WTC11 (cell line): ENCODE measurements around the gene ARHGEF38. TPM values are rescaled to one million over a fixed set of nuclear protein-coding genes. Genes with fewer than 3 reads are reported as not detected.

ENCODE experiments used
- ATAC-seq: fragments of 200-7000 bp; cut with Tn5 transposase; 2 replicates; pipeline ENCODE4 v1.10.0; 2021; ENCODE audit warnings: mild to moderate bottlenecking, moderate library complexity
- CTCF ChIA-PET: fragments of 300-600 bp; sonication (Branson Sonifier 250); formaldehyde crosslinking; loops from one replicate; lab custom pipeline; 2021; ENCODE audit warnings: antibody characterized with exemption; lab: Charles Lee
- POLR2A ChIA-PET: fragments of 350-600 bp; sonication (Branson Sonifier 250); formaldehyde crosslinking; loops from one replicate; lab custom pipeline; 2021; ENCODE audit warnings: antibody characterized with exemption; lab: Charles Lee
- DNase-seq: peaks from one replicate; pipeline ENCODE4 v3.0.0; 2021; ENCODE audit warnings: low spot score
- H3K27ac Mint-ChIP-seq: 2 replicates; pipeline ENCODE4 v1.8.0; 2021; ENCODE audit warnings: mixed read lengths
- H3K27me3 Mint-ChIP-seq: 2 replicates; pipeline ENCODE4 v1.8.0; 2021; ENCODE audit warnings: low read depth, mild to moderate bottlenecking, moderate library complexity, mixed read lengths
- H3K36me3 Mint-ChIP-seq: 2 replicates; pipeline ENCODE4 v1.8.0; 2021; ENCODE audit warnings: mixed read lengths
- H3K4me1 Mint-ChIP-seq: 2 replicates; pipeline ENCODE4 v1.8.0; 2022; ENCODE audit warnings: mixed read lengths
- H3K4me3 Mint-ChIP-seq: 2 replicates; pipeline ENCODE4 v1.8.0; 2021; ENCODE audit warnings: mild to moderate bottlenecking, moderate library complexity, mixed read lengths
- H3K9me3 Mint-ChIP-seq: 2 replicates; pipeline ENCODE4 v1.8.0; 2021; ENCODE audit warnings: mixed read lengths
- ATF1 ChIP-seq: sonication (generic); formaldehyde crosslinking; IDR thresholded peaks from 2 replicates; pipeline ENCODE4 v1.8.1; 2023; ENCODE audit warnings: mild to moderate bottlenecking, moderate library complexity, missing genetic modification reagents
- RORB ChIP-seq: fragments of 250-450 bp; sonication (Bioruptor Pico); IDR thresholded peaks from 2 replicates; pipeline ENCODE4 v1.9.0; 2021; ENCODE audit warnings: mild to moderate bottlenecking
- SMAD4 ChIP-seq: sonication (generic); formaldehyde crosslinking; IDR thresholded peaks from 2 replicates; pipeline ENCODE4 v1.8.0; 2022; ENCODE audit warnings: mild to moderate bottlenecking, missing genetic modification reagents
- SP1 ChIP-seq: sonication (generic); formaldehyde crosslinking; conservative IDR thresholded peaks from 2 replicates; pipeline ENCODE4 v1.8.1; 2022; ENCODE audit warnings: missing genetic modification reagents
- TCF7 ChIP-seq: sonication (generic); formaldehyde crosslinking; IDR thresholded peaks from 2 replicates; pipeline ENCODE4 v1.8.0; 2022; ENCODE audit warnings: mild to moderate bottlenecking, low read depth, missing genetic modification reagents, moderate library complexity
- ZNF263 ChIP-seq: sonication (generic); formaldehyde crosslinking; IDR thresholded peaks from 2 replicates; pipeline ENCODE4 v1.8.1; 2022; ENCODE audit warnings: low read depth, mild to moderate bottlenecking, moderate library complexity, missing genetic modification reagents
- total RNA-seq: library from RNA; stranded (reverse); gene quantifications from 3 replicates; pipeline ENCODE4 v1.2.3, GENCODE V29; 2021
- TF ChIP-seq, protein P1 (sequence below): sonication (generic); formaldehyde crosslinking; IDR thresholded peaks from 2 replicates; pipeline ENCODE4 v1.8.1; 2022; ENCODE audit warnings: missing genetic modification reagents, borderline replicate concordance
- TF ChIP-seq, protein P2 (sequence below): sonication (generic); formaldehyde crosslinking; IDR thresholded peaks from 2 replicates; pipeline ENCODE4 v1.8.1; 2023; ENCODE audit warnings: mild to moderate bottlenecking, missing genetic modification reagents
- TF ChIP-seq, protein P3 (sequence below): sonication (generic); formaldehyde crosslinking; conservative IDR thresholded peaks from 2 replicates; pipeline ENCODE4 v1.8.1; 2022; ENCODE audit warnings: mild to moderate bottlenecking, missing genetic modification reagents
- TF ChIP-seq, protein P4 (sequence below): fragments of 250-450 bp; sonication (Bioruptor Pico); conservative IDR thresholded peaks from 2 replicates; pipeline ENCODE4 v1.9.0; 2021; ENCODE audit warnings: mild to moderate bottlenecking
- TF ChIP-seq, protein P5 (sequence below): fragments of 250-450 bp; sonication (Bioruptor Pico); IDR thresholded peaks from 2 replicates; pipeline ENCODE4 v1.8.0; 2021; ENCODE audit warnings: mild to moderate bottlenecking
- TF ChIP-seq, protein P6 (sequence below): sonication (generic); formaldehyde crosslinking; IDR thresholded peaks from 2 replicates; pipeline ENCODE4 v1.8.1; 2023; ENCODE audit warnings: mild to moderate bottlenecking, missing genetic modification reagents

ARHGEF38 gene
- total RNA-seq, 1 experiment from 2014 or later, result not detected

DNA sequence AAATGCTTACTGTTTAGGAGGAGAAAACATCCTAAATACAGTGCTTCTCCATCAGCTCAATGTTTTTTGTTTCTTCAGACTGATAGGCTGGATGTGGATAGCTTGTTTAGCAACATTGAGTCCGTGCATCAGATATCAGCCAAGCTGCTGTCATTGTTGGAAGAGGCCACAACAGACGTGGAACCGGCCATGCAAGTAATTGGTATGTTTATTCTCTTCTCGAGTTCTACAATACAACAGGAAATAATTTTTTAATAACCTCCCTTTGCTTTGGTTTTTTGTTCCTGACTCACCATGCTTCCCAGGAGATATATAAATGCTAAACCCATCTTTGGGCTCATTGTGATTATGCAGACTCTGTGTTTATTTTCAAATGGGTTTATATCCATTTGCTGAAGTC is 60.9 kb downstream of the ARHGEF38 start:
- Mint-ChIP-seq H3K36me3 (no peaks in the 10 kb centered on the region), H3K27ac (no peak overlapping the region), H3K4me3 (no peak overlapping the region), H3K4me1 (peaks cover 9% of the 10 kb centered on the region), H3K9me3 (peaks cover 5% of the 10 kb centered on the region; the same call in 1 of the 2 replicates), H3K27me3 (no peaks in the 10 kb centered on the region)
- ChIA-PET CTCF (no interaction called here), POLR2A (no interaction called here)
- ATAC-seq (no peak), DNase-seq (no peak)
- TF ChIP-seq, protein P1, sequence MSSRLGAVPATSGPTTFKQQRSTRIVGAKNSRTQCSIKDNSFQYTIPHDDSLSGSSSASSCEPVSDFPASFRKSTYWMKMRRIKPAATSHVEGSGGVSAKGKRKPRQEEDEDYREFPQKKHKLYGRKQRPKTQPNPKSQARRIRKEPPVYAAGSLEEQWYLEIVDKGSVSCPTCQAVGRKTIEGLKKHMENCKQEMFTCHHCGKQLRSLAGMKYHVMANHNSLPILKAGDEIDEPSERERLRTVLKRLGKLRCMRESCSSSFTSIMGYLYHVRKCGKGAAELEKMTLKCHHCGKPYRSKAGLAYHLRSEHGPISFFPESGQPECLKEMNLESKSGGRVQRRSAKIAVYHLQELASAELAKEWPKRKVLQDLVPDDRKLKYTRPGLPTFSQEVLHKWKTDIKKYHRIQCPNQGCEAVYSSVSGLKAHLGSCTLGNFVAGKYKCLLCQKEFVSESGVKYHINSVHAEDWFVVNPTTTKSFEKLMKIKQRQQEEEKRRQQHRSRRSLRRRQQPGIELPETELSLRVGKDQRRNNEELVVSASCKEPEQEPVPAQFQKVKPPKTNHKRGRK (CRISPR knock-in tag), result no peak

DNA sequence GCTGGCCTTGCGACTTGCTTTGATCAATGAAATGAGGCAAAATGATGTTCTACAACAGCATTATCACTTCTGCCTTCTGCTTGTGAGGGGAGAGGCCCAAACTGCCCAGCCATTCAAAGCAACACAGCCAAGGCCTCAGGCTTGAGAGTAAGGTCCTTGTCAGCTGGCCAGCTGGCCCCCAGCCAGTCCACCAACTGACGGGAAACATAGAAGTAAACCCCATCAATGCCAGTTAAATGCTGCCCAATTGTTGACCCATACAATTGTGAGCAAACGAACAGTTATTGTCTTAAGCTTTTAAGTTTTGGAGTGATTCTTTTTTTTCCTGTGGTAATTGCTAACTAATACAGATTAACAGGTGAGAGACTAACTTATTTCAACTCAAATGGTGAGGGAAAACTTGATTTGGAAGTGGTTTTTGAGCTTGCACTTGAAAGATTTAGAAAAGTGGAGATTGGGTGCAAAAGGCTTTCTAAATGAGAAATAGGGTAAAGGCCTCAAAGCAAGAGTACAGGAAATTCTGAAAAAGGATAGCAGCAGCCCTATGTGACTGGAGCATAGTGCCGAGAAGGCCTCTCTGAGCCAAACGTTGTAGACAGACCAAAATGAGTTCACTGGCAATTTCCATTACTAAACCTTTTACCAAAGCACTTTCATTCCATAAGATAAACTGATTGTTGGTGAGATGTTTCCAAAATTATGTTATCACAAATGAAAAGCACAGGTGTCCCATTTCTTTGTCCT is 66.9 kb downstream of the ARHGEF38 start:
- Mint-ChIP-seq H3K27ac (no peak overlapping the region), H3K4me3 (no peak overlapping the region), H3K27me3 (no peaks in the 10 kb centered on the region), H3K36me3 (no peaks in the 10 kb centered on the region), H3K9me3 (peaks cover 5% of the 10 kb centered on the region; the same call in 1 of the 2 replicates), H3K4me1 (peaks cover 5% of the 10 kb centered on the region)
- ATAC-seq, result no peak
- ChIA-PET POLR2A (no interaction called here), CTCF (no interaction called here)
- TF ChIP-seq ATF1 (CRISPR knock-in tag), result no peak
- TF ChIP-seq RORB (CRISPR knock-in tag), result no peak
- TF ChIP-seq, protein P2, sequence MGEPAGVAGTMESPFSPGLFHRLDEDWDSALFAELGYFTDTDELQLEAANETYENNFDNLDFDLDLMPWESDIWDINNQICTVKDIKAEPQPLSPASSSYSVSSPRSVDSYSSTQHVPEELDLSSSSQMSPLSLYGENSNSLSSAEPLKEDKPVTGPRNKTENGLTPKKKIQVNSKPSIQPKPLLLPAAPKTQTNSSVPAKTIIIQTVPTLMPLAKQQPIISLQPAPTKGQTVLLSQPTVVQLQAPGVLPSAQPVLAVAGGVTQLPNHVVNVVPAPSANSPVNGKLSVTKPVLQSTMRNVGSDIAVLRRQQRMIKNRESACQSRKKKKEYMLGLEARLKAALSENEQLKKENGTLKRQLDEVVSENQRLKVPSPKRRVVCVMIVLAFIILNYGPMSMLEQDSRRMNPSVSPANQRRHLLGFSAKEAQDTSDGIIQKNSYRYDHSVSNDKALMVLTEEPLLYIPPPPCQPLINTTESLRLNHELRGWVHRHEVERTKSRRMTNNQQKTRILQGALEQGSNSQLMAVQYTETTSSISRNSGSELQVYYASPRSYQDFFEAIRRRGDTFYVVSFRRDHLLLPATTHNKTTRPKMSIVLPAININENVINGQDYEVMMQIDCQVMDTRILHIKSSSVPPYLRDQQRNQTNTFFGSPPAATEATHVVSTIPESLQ (CRISPR knock-in tag), result no peak
- TF ChIP-seq, protein P3, sequence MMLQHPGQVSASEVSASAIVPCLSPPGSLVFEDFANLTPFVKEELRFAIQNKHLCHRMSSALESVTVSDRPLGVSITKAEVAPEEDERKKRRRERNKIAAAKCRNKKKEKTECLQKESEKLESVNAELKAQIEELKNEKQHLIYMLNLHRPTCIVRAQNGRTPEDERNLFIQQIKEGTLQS (CRISPR knock-in tag), result no peak
- no peak for TF ChIP-seq SMAD4 (CRISPR knock-in tag)
- TF ChIP-seq TCF7 (CRISPR knock-in tag), result no peak
- TF ChIP-seq SP1 (CRISPR knock-in tag), result no peak
- TF ChIP-seq, protein P4, sequence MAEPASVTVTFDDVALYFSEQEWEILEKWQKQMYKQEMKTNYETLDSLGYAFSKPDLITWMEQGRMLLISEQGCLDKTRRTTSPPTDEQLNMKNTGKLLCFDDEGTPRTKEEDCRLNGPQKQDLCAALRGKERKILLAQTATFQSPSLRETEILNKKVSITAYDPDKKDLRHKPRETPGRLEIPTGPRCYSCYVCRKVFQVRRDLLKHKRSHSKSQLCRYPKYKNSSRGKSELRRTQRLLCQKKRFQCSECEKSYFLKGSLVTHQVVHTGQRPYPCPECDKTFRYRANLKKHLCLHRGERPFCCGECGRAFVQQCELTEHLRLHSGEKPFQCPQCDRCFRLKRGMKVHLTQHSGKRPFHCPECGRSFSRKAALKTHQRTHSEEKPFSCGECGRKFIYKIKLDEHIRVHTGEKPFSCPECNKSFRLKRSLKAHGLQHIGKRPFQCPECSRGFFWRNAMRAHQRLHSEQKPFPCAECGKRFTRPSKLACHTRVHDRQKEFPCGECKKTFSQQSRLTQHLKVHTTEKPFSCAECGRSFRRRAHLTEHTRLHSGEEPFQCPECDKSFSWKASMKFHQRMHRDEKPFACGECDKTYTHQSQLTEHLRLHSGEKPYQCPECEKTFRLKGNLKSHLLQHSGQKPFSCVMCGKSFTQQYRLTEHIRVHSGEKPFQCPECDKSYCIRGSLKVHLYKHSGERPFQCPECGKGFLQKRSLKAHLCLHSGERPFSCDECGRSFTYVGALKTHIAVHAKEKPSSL, result no peak
- TF ChIP-seq, protein P5, sequence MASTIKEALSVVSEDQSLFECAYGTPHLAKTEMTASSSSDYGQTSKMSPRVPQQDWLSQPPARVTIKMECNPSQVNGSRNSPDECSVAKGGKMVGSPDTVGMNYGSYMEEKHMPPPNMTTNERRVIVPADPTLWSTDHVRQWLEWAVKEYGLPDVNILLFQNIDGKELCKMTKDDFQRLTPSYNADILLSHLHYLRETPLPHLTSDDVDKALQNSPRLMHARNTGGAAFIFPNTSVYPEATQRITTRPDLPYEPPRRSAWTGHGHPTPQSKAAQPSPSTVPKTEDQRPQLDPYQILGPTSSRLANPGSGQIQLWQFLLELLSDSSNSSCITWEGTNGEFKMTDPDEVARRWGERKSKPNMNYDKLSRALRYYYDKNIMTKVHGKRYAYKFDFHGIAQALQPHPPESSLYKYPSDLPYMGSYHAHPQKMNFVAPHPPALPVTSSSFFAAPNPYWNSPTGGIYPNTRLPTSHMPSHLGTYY (CRISPR knock-in tag), result no peak
- TF ChIP-seq, protein P6, sequence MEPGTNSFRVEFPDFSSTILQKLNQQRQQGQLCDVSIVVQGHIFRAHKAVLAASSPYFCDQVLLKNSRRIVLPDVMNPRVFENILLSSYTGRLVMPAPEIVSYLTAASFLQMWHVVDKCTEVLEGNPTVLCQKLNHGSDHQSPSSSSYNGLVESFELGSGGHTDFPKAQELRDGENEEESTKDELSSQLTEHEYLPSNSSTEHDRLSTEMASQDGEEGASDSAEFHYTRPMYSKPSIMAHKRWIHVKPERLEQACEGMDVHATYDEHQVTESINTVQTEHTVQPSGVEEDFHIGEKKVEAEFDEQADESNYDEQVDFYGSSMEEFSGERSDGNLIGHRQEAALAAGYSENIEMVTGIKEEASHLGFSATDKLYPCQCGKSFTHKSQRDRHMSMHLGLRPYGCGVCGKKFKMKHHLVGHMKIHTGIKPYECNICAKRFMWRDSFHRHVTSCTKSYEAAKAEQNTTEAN (CRISPR knock-in tag), result no peak
- TF ChIP-seq ZNF263, result no peak
- no peak for DNase-seq
